ENCODE data around the gene ALPL.

GRCh38 chr1:21587602-21587953 lies 78.4 kb downstream of the ALPL start:
- TF ChIP-seq ZNF263 (CRISPR knock-in tag; IDR thresholded peaks at IDR 0.05; ENCODE audit: low read depth) (no peak), E2F4 (CRISPR knock-in tag; IDR thresholded peaks at IDR 0.05; ENCODE audit: borderline replicate concordance, low read depth) (no peak), ZNF138 (CRISPR knock-in tag; conservative IDR thresholded peaks at IDR 0.05) (no peak), CREB1 (CRISPR knock-in tag; IDR thresholded peaks at IDR 0.05) (no peak), RELA (CRISPR knock-in tag; IDR thresholded peaks at IDR 0.05; ENCODE audit: borderline replicate concordance) (no peak), CBFB (CRISPR knock-in tag; IDR thresholded peaks at IDR 0.05; ENCODE audit: low read depth) (no peak), NR1H2 (CRISPR knock-in tag; IDR thresholded peaks at IDR 0.05) (no peak), STAT6 (CRISPR knock-in tag; conservative IDR thresholded peaks at IDR 0.05; ENCODE audit: low read depth) (no peak)
- TF ChIP-seq, protein P1, sequence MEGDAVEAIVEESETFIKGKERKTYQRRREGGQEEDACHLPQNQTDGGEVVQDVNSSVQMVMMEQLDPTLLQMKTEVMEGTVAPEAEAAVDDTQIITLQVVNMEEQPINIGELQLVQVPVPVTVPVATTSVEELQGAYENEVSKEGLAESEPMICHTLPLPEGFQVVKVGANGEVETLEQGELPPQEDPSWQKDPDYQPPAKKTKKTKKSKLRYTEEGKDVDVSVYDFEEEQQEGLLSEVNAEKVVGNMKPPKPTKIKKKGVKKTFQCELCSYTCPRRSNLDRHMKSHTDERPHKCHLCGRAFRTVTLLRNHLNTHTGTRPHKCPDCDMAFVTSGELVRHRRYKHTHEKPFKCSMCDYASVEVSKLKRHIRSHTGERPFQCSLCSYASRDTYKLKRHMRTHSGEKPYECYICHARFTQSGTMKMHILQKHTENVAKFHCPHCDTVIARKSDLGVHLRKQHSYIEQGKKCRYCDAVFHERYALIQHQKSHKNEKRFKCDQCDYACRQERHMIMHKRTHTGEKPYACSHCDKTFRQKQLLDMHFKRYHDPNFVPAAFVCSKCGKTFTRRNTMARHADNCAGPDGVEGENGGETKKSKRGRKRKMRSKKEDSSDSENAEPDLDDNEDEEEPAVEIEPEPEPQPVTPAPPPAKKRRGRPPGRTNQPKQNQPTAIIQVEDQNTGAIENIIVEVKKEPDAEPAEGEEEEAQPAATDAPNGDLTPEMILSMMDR (IDR thresholded peaks at IDR 0.05) = no peak
